ENCODE results near the gene SNORC. TPM values are rescaled to one million over a fixed set of nuclear protein-coding genes. Genes with fewer than 3 reads are reported as not detected.

Gene SNORC
- total RNA-seq, 1 experiment from 2014 or later = 7.8 TPM

GRCh38 chr2:232908695-232909094, 38.6 kb downstream of the SNORC start:
- Mint-ChIP-seq H3K27me3 (ENCODE audit: insufficient read depth, unreplicated experiment) (no peaks in the 10 kb centered on the region), H3K9me3 (ENCODE audit: unreplicated experiment) (no peaks in the 10 kb centered on the region), H3K4me1 (ENCODE audit: insufficient read depth, unreplicated experiment) (no peaks in the 10 kb centered on the region), H3K4me3 (ENCODE audit: unreplicated experiment) (no peak overlapping the region), H3K36me3 (ENCODE audit: insufficient read depth, unreplicated experiment) (peaks cover 6% of the 10 kb centered on the region), H3K27ac (ENCODE audit: low read depth, unreplicated experiment) (no peak overlapping the region)
- CTCF ChIA-PET = no interaction called here
- POLR2A ChIA-PET = interaction anchor here (0.7 to 1.1 kb wide), 2 partner anchors 24 to 32 kb away, joined by 3 read pairs; no protein-coding TSS in a partner anchor
- BruUV-seq (replicated peaks) = no TSS peak
- DNase-seq (ENCODE audit: unreplicated experiment) = no peak
- intact Hi-C loops (cut with micrococcal nuclease) = no loop called here
- no peak for TF ChIP-seq CTCF (IDR thresholded peaks at IDR 0.05; ENCODE audit: unreplicated experiment)

- POLR2A ChIA-PET = no interaction called here
- CTCF ChIA-PET = no interaction called here
- Mint-ChIP-seq H3K4me3 (ENCODE audit: unreplicated experiment) (no peak overlapping the region), H3K4me1 (ENCODE audit: insufficient read depth, unreplicated experiment) (no peaks in the 10 kb centered on the region), H3K9me3 (ENCODE audit: unreplicated experiment) (no peaks in the 10 kb centered on the region), H3K36me3 (ENCODE audit: insufficient read depth, unreplicated experiment) (peaks cover 6% of the 10 kb centered on the region), H3K27ac (ENCODE audit: low read depth, unreplicated experiment) (no peak overlapping the region), H3K27me3 (ENCODE audit: insufficient read depth, unreplicated experiment) (no peaks in the 10 kb centered on the region)
- DNase-seq (ENCODE audit: unreplicated experiment) = no peak
- BruUV-seq (replicated peaks) = no TSS peak
- no peak for TF ChIP-seq CTCF (IDR thresholded peaks at IDR 0.05; ENCODE audit: unreplicated experiment)
- intact Hi-C loops (cut with micrococcal nuclease) = no loop called here
Observed at GRCh38 chr2:232910376-232910775, 40.3 kb downstream of the SNORC start.

- H3K36me3 Mint-ChIP-seq (ENCODE audit: insufficient read depth, unreplicated experiment) = peaks cover 6% of the 10 kb centered on the region
- no TSS peak for BruUV-seq (replicated peaks)
- ChIA-PET POLR2A (no interaction called here), CTCF (no interaction called here)
- no peak for DNase-seq (ENCODE audit: unreplicated experiment)
- TF ChIP-seq CTCF (IDR thresholded peaks at IDR 0.05; ENCODE audit: unreplicated experiment) = no peak
- no peak overlapping the region for H3K4me3 Mint-ChIP-seq (ENCODE audit: unreplicated experiment)
- H3K4me1 Mint-ChIP-seq (ENCODE audit: insufficient read depth, unreplicated experiment) = no peaks in the 10 kb centered on the region
- H3K27me3 Mint-ChIP-seq (ENCODE audit: insufficient read depth, unreplicated experiment) = no peaks in the 10 kb centered on the region
- no peaks in the 10 kb centered on the region for H3K9me3 Mint-ChIP-seq (ENCODE audit: unreplicated experiment)
- H3K27ac Mint-ChIP-seq (ENCODE audit: low read depth, unreplicated experiment) = no peak overlapping the region
- intact Hi-C loops (cut with micrococcal nuclease) = no loop called here
Observed at GRCh38 chr2:232911712-232912277, 41.7 kb downstream of the SNORC start.

- no peak overlapping the region for H3K27ac Mint-ChIP-seq (ENCODE audit: low read depth, unreplicated experiment)
- H3K4me1 Mint-ChIP-seq (ENCODE audit: insufficient read depth, unreplicated experiment) = no peaks in the 10 kb centered on the region
- intact Hi-C loops (cut with micrococcal nuclease) = no loop called here
- DNase-seq (ENCODE audit: unreplicated experiment) = no peak
- BruUV-seq (replicated peaks) = no TSS peak
- ChIA-PET CTCF (no interaction called here), POLR2A (no interaction called here)
- no peaks in the 10 kb centered on the region for H3K27me3 Mint-ChIP-seq (ENCODE audit: insufficient read depth, unreplicated experiment)
- no peaks in the 10 kb centered on the region for H3K9me3 Mint-ChIP-seq (ENCODE audit: unreplicated experiment)
- H3K4me3 Mint-ChIP-seq (ENCODE audit: unreplicated experiment) = no peak overlapping the region
- H3K36me3 Mint-ChIP-seq (ENCODE audit: insufficient read depth, unreplicated experiment) = peaks cover 6% of the 10 kb centered on the region
- TF ChIP-seq CTCF (IDR thresholded peaks at IDR 0.05; ENCODE audit: unreplicated experiment) = no peak
Observed at GRCh38 chr2:232913903-232914302, 43.8 kb downstream of the SNORC start.

All from MCF 10A (cell line).